Astrocyte (in vitro differentiated cells and primary cell): ENCODE data around the gene ANKRD49.

Source experiments
- EZH2 ChIP-seq: IDR thresholded peaks from 2 replicates; pipeline ENCODE4 v1.6.1; 2012; ENCODE audit warnings: mild to moderate bottlenecking, low read length, inconsistent platforms; ENCODE audit not compliant: insufficient read depth
- TF ChIP-seq, protein P1 (sequence below): IDR thresholded peaks from 2 replicates; pipeline ENCODE4 v1.5.1; 2011; ENCODE audit warnings: low read depth, mild to moderate bottlenecking, inconsistent platforms, low read length, moderate library complexity; ENCODE audit not compliant: insufficient read depth

DNA sequence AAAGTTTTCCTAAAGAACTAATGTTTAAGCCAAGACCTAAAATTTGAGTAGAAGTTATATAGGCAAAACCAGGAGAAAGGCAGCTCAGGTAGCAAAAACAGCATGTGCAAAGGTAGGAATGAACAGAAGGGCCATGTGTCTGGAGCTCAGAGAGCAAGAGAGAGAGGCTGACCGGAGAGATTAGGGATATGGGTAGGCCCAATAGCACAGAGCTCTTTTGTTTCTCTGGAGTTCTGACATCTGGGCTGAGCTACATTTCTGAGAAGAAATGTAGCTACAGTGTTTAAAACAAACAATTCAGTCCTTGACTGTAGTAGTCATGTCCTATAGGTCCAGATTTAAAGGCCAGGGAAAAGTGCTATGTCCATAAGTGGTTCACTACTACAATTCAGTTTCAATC lies 22.9 kb downstream of the ANKRD49 start:
- TF ChIP-seq, protein P1, sequence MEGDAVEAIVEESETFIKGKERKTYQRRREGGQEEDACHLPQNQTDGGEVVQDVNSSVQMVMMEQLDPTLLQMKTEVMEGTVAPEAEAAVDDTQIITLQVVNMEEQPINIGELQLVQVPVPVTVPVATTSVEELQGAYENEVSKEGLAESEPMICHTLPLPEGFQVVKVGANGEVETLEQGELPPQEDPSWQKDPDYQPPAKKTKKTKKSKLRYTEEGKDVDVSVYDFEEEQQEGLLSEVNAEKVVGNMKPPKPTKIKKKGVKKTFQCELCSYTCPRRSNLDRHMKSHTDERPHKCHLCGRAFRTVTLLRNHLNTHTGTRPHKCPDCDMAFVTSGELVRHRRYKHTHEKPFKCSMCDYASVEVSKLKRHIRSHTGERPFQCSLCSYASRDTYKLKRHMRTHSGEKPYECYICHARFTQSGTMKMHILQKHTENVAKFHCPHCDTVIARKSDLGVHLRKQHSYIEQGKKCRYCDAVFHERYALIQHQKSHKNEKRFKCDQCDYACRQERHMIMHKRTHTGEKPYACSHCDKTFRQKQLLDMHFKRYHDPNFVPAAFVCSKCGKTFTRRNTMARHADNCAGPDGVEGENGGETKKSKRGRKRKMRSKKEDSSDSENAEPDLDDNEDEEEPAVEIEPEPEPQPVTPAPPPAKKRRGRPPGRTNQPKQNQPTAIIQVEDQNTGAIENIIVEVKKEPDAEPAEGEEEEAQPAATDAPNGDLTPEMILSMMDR, result no peak
- no peak for TF ChIP-seq EZH2
